ENCODE results near the gene INPP5F.
"Not testable (repeated sequence)": the region's sequence is repeated elsewhere in the genome, so short reads cannot be mapped to it uniquely, and the experiment has no call there.

The INPP5F gene

GRCh38 chr10:119742947-119743648 is 17.2 kb downstream of the INPP5F start:
- in situ Hi-C loops (cut with MboI; ENCODE audit: low sequenced_read_pairs), result no loop called here

- in situ Hi-C loops (cut with MboI; ENCODE audit: low sequenced_read_pairs), result no loop called here
These were observed 22.1 kb downstream of the INPP5F start for GRCh38 chr10:119747940-119748339.

GRCh38 chr10:119748871-119749270 is 23.0 kb downstream of the INPP5F start:
- in situ Hi-C loops (cut with MboI; ENCODE audit: low sequenced_read_pairs), result no loop called here

- in situ Hi-C loops (cut with MboI; ENCODE audit: low sequenced_read_pairs), result no loop called here
These were observed 23.6 kb downstream of the INPP5F start for GRCh38 chr10:119749455-119749854.

- in situ Hi-C loops (cut with MboI; ENCODE audit: low sequenced_read_pairs), result no loop called here
These were observed 24.8 kb downstream of the INPP5F start for GRCh38 chr10:119750391-119751230.

GRCh38 chr10:119753309-119753708 is 27.5 kb downstream of the INPP5F start:
- in situ Hi-C loops (cut with MboI; ENCODE audit: low sequenced_read_pairs), result no loop called here

DNA sequence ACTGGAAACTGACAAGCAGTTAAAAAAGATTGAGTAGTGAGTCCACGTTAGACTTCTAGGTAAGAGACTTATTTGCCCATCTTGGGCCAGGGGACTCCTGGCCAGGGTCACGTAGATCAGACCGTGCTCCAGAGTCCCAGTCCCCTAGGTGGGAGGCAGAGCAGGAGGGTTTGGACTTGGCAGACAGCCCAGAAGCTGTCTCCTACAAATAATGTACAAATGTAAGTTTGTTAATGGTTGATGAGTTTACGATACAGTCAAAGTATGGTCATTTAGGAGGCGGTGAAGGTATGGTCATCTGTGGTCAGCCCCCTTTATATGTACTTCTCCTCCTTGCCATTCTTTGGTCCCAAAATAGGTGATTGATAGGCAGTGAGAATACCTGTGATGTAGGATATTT is 28.2 kb downstream of the INPP5F start:
- in situ Hi-C loops (cut with MboI; ENCODE audit: low sequenced_read_pairs), result no loop called here

- in situ Hi-C loops (cut with MboI; ENCODE audit: low sequenced_read_pairs), result no loop called here
These were observed 29.1 kb downstream of the INPP5F start for GRCh38 chr10:119754936-119755335.

DNA sequence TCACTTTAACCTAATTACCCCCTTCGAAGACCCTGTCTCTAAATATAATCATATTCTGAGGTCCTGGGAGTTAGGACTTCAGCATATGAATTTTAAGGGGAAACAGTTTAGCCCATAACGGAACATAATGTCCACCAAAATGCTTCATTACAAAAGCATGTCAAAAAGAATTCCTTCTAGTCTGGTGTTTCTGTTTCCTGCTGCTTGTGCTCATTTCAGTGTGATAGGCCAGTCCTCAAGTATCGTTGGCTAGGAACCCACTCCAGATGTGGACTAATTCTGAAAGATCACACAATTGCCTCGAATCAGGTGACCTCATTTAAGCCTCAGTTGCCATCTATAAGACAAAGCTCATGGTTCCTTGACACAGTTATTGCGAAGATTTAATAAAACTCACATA is 29.6 kb downstream of the INPP5F start:
- in situ Hi-C loops (cut with MboI; ENCODE audit: low sequenced_read_pairs), result no loop called here

GRCh38 chr10:119758448-119759195 is 32.8 kb downstream of the INPP5F start:
- in situ Hi-C loops (cut with MboI; ENCODE audit: low sequenced_read_pairs), result no loop called here

GRCh38 chr10:119759832-119760231 is 34.0 kb downstream of the INPP5F start:
- in situ Hi-C loops (cut with MboI; ENCODE audit: low sequenced_read_pairs), result no loop called here

- in situ Hi-C loops (cut with MboI; ENCODE audit: low sequenced_read_pairs), result no loop called here
These were observed 35.3 kb downstream of the INPP5F start for GRCh38 chr10:119761106-119761505.

DNA sequence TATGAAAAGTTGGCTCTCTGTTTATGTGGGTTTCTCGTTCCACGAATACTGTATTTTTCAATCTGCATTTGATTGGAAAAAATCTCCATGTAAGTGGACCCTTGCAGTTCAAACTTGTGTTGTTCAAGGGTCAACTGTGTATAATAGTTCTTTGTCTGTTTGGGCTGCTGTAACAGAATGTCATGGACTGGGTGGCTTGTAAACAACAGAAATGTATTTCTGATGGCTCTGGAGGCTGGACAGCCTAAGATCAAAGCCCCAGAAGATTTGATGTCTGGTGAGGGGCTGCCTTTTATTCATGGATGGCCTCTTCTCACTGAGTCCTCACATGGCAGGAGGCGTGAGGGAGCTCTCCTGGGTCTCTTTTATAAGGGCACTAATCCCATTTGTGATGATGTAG is 36.2 kb downstream of the INPP5F start:
- in situ Hi-C loops (cut with MboI; ENCODE audit: low sequenced_read_pairs), result no loop called here

- in situ Hi-C loops (cut with MboI; ENCODE audit: low sequenced_read_pairs), result no loop called here
These were observed 37.3 kb downstream of the INPP5F start for GRCh38 chr10:119762805-119763798.

DNA sequence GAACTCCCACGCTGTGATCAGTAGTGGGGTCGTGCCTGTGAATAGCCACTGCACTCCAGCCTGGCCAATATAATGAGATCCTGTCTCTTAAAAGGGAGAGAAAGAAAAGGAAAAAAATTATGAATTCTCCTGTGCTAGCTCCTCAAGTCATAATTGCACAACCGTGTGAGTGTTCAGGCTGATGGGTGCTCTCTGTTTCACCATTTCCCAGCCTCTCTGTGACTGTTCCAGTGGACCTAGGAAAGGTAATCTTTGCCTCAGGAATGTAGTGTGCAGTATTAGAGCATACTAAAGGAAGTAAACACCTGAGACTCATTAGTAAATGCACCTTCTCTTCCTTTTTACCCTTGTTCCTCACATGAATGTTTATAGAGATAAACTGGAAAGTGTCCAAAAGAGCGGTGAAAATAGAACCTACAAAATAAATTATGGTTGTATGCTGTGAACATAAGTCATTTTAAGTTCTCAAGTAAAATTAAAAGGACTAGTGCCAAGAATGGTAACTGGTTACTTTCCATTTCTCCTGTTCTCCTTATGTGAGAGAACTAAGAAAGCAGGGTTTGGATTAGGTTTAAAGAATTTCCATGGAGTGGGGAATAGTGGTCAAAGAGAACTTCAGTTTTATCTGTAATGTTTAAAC is 42.7 kb downstream of the INPP5F start:
- in situ Hi-C loops (cut with MboI; ENCODE audit: low sequenced_read_pairs), result no loop called here

- in situ Hi-C loops (cut with MboI; ENCODE audit: low sequenced_read_pairs), result no loop called here
These were observed 44.0 kb downstream of the INPP5F start for GRCh38 chr10:119769886-119770285.

- in situ Hi-C loops (cut with MboI; ENCODE audit: low sequenced_read_pairs), result no loop called here
These were observed 45.1 kb downstream of the INPP5F start for GRCh38 chr10:119770928-119771327.

GRCh38 chr10:119772334-119772733 is 46.5 kb downstream of the INPP5F start:
- in situ Hi-C loops (cut with MboI; ENCODE audit: low sequenced_read_pairs), result no loop called here

DNA sequence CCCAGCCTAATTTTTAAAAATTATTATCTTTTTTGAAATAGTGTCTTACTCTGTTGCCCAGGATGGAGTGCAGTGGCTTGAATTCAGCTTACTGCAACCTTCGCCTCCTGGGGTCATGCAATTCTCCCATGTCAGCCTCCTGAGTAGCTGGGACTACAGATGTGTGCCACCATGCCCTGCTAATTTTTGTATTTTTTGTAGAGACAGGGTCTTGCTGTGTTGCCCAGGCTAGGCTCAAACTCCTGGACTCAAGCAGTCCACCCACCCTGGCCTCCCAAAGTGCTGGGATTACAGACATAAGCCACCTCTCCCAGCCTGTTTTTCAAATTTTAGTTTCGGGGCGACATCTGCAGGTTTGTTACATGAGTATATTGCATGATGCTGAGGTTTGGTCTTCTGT is 47.2 kb downstream of the INPP5F start:
- in situ Hi-C loops (cut with MboI; ENCODE audit: low sequenced_read_pairs), result not testable (repeated sequence)

- in situ Hi-C loops (cut with MboI; ENCODE audit: low sequenced_read_pairs), result no loop called here
These were observed 49.7 kb downstream of the INPP5F start for GRCh38 chr10:119775529-119775928.

Measured in hTERT RPE-1 (cell line).